ENCODE measurements around the gene YAE1. TPM values are rescaled to one million over a fixed set of nuclear protein-coding genes. Genes with fewer than 3 reads are reported as not detected.
"Not testable (repeated sequence)": the region's sequence is repeated elsewhere in the genome, so short reads cannot be mapped to it uniquely, and the experiment has no call there.

Gene YAE1
- total and polyA plus RNA-seq, 5 experiments from 2014 or later, result 10.9 to 37.6 (median 20.6) TPM

- Mint-ChIP-seq H3K36me3 (no peaks in the 10 kb centered on the region), H3K27ac (no peak overlapping the region), H3K27me3 (peaks cover 0 to 5% (median 2%) of the 10 kb centered on the region in 5 donors), H3K9me3 (no peaks in the 10 kb centered on the region), H3K4me1 (no peaks in the 10 kb centered on the region), H3K4me3 (no peak overlapping the region)
- POLR2A ChIA-PET, result no interaction called here
- no peak for ATAC-seq
- no peak for DNase-seq
Observed at GRCh38 chr7:39535064-39535463, 31.1 kb upstream of the YAE1 start.

GRCh38 chr7:39535720-39536119, 30.5 kb upstream of the YAE1 start:
- Mint-ChIP-seq H3K4me1 (no peaks in the 10 kb centered on the region), H3K36me3 (no peaks in the 10 kb centered on the region), H3K4me3 (no peak overlapping the region), H3K9me3 (no peaks in the 10 kb centered on the region), H3K27me3 (peaks cover 0 to 5% (median 2%) of the 10 kb centered on the region in 5 donors), H3K27ac (no peak overlapping the region)
- ATAC-seq, result no peak
- POLR2A ChIA-PET, result no interaction called here
- no peak for DNase-seq

GRCh38 chr7:39536951-39537350, 29.3 kb upstream of the YAE1 start:
- Mint-ChIP-seq H3K4me3 (no peak overlapping the region), H3K4me1 (no peaks in the 10 kb centered on the region), H3K27me3 (peaks cover 0 to 4% (median 0%) of the 10 kb centered on the region in 5 donors), H3K36me3 (no peaks in the 10 kb centered on the region), H3K27ac (no peak overlapping the region), H3K9me3 (no peaks in the 10 kb centered on the region)
- ATAC-seq, result no peak
- no peak for DNase-seq
- POLR2A ChIA-PET, result no interaction called here

GRCh38 chr7:39539816-39540215, 26.4 kb upstream of the YAE1 start:
- ATAC-seq (no peak), DNase-seq (no peak)
- Mint-ChIP-seq H3K27ac (no peak overlapping the region), H3K36me3 (no peaks in the 10 kb centered on the region), H3K4me1 (no peaks in the 10 kb centered on the region), H3K4me3 (no peak overlapping the region), H3K27me3 (peaks cover 0 to 2% (median 0%) of the 10 kb centered on the region in 5 donors), H3K9me3 (peaks cover 0 to under 1% (median 0%) of the 10 kb centered on the region in 9 donors)
- POLR2A ChIA-PET, result no interaction called here

GRCh38 chr7:39540320-39540719, 25.9 kb upstream of the YAE1 start:
- POLR2A ChIA-PET, result no interaction called here
- Mint-ChIP-seq H3K27me3 (peaks cover 0 to 2% (median 0%) of the 10 kb centered on the region in 5 donors), H3K9me3 (peaks cover 0 to 3% (median 0%) of the 10 kb centered on the region in 9 donors), H3K4me3 (no peak overlapping the region), H3K27ac (no peak overlapping the region), H3K4me1 (no peaks in the 10 kb centered on the region), H3K36me3 (no peaks in the 10 kb centered on the region)
- ATAC-seq (no peak), DNase-seq (no peak)

GRCh38 chr7:39541511-39541910, 24.7 kb upstream of the YAE1 start:
- H3K27me3 Mint-ChIP-seq, result peaks cover 0 to 2% (median 0%) of the 10 kb centered on the region in 5 donors
- H3K4me3 Mint-ChIP-seq, result no peak overlapping the region
- no peak overlapping the region for H3K27ac Mint-ChIP-seq
- peaks cover 0 to 9% (median 0%) of the 10 kb centered on the region in 9 donors for H3K9me3 Mint-ChIP-seq
- no peaks in the 10 kb centered on the region for H3K36me3 Mint-ChIP-seq
- POLR2A ChIA-PET, result no interaction called here
- no peak for DNase-seq
- H3K4me1 Mint-ChIP-seq, result no peaks in the 10 kb centered on the region
- ATAC-seq, result no peak

GRCh38 chr7:39544774-39545173, 21.4 kb upstream of the YAE1 start:
- Mint-ChIP-seq H3K9me3 (peaks cover 10 to 27% (median 17%) of the 10 kb centered on the region in 9 donors), H3K36me3 (peaks cover 0 to 17% (median 14%) of the 10 kb centered on the region in 3 donors)
- H3K4me3 Mint-ChIP-seq, H3K27ac Mint-ChIP-seq, H3K4me1 Mint-ChIP-seq, H3K27me3 Mint-ChIP-seq, ATAC-seq, DNase-seq, POLR2A ChIA-PET: not testable (repeated sequence)

- ATAC-seq, result no peak
- H3K27me3 Mint-ChIP-seq, result peaks cover 0 to 3% (median 2%) of the 10 kb centered on the region in 5 donors
- H3K9me3 Mint-ChIP-seq, result peaks cover 10 to 27% (median 17%) of the 10 kb centered on the region in 9 donors
- no peak overlapping the region for H3K4me3 Mint-ChIP-seq
- POLR2A ChIA-PET, result no interaction called here
- no peak for DNase-seq
- peaks cover 0 to 17% (median 14%) of the 10 kb centered on the region in 3 donors for H3K36me3 Mint-ChIP-seq
- H3K27ac Mint-ChIP-seq, result no peak overlapping the region
- H3K4me1 Mint-ChIP-seq, result no peaks in the 10 kb centered on the region
Observed at GRCh38 chr7:39547336-39547735, 18.9 kb upstream of the YAE1 start.

GRCh38 chr7:39550411-39550810, 15.8 kb upstream of the YAE1 start:
- peaks cover 10 to 24% (median 17%) of the 10 kb centered on the region in 9 donors for H3K9me3 Mint-ChIP-seq
- no peak for ATAC-seq
- H3K27me3 Mint-ChIP-seq, result peaks cover 0 to 15% (median 9%) of the 10 kb centered on the region in 5 donors
- DNase-seq, result no peak
- no peaks in the 10 kb centered on the region for H3K4me1 Mint-ChIP-seq
- no peak overlapping the region for H3K27ac Mint-ChIP-seq
- no peak overlapping the region for H3K4me3 Mint-ChIP-seq
- POLR2A ChIA-PET, result no interaction called here
- peaks cover 0 to 17% (median 14%) of the 10 kb centered on the region in 3 donors for H3K36me3 Mint-ChIP-seq

- Mint-ChIP-seq H3K4me1 (no peaks in the 10 kb centered on the region), H3K9me3 (peaks cover 0 to 4% (median 3%) of the 10 kb centered on the region in 9 donors), H3K27me3 (peaks cover 0 to 14% (median 12%) of the 10 kb centered on the region in 5 donors), H3K36me3 (peaks cover 0 to 2% (median 0%) of the 10 kb centered on the region in 3 donors), H3K4me3 (no peak overlapping the region), H3K27ac (no peak overlapping the region)
- POLR2A ChIA-PET, result no interaction called here
- DNase-seq (no peak), ATAC-seq (no peak)
Observed at GRCh38 chr7:39553436-39553835, 12.8 kb upstream of the YAE1 start.

- H3K4me1 Mint-ChIP-seq, result no peaks in the 10 kb centered on the region
- no peak overlapping the region for H3K27ac Mint-ChIP-seq
- POLR2A ChIA-PET, result no interaction called here
- no peaks in the 10 kb centered on the region for H3K9me3 Mint-ChIP-seq
- ATAC-seq (no peak), DNase-seq (no peak)
- H3K36me3 Mint-ChIP-seq, result no peaks in the 10 kb centered on the region
- no peak overlapping the region for H3K4me3 Mint-ChIP-seq
- H3K27me3 Mint-ChIP-seq, result peaks cover 0 to 14% (median 12%) of the 10 kb centered on the region in 5 donors
Observed at GRCh38 chr7:39554583-39555165, 11.5 kb upstream of the YAE1 start.

- Mint-ChIP-seq H3K27me3 (peaks cover 0 to 16% (median 10%) of the 10 kb centered on the region in 5 donors), H3K4me1 (no peaks in the 10 kb centered on the region), H3K9me3 (no peaks in the 10 kb centered on the region), H3K4me3 (no peak overlapping the region), H3K27ac (no peak overlapping the region), H3K36me3 (peaks cover 0 to 2% (median 0%) of the 10 kb centered on the region in 3 donors)
- POLR2A ChIA-PET, result no interaction called here
- no peak for ATAC-seq
- DNase-seq, result no peak
Observed at GRCh38 chr7:39557222-39557621, 9.0 kb upstream of the YAE1 start.

- no peak for DNase-seq
- ATAC-seq, result no peak
- POLR2A ChIA-PET, result no interaction called here
- Mint-ChIP-seq H3K36me3 (peaks cover 0 to 2% (median 0%) of the 10 kb centered on the region in 3 donors), H3K4me3 (no peak overlapping the region), H3K9me3 (no peaks in the 10 kb centered on the region), H3K4me1 (no peaks in the 10 kb centered on the region), H3K27me3 (peaks cover 0 to 16% (median 10%) of the 10 kb centered on the region in 5 donors), H3K27ac (no peak overlapping the region)
Observed at GRCh38 chr7:39557911-39558310, 8.3 kb upstream of the YAE1 start.

- POLR2A ChIA-PET, result no interaction called here
- ATAC-seq (no peak), DNase-seq (no peak)
- H3K9me3 Mint-ChIP-seq, result no peaks in the 10 kb centered on the region
- peaks cover 0 to 10% (median 0%) of the 10 kb centered on the region in 5 donors for H3K27me3 Mint-ChIP-seq
- H3K36me3 Mint-ChIP-seq, result peaks cover 0 to 2% (median 0%) of the 10 kb centered on the region in 3 donors
- no peak overlapping the region for H3K4me3 Mint-ChIP-seq
- peaks cover under 1 to 5% (median 2%) of the 10 kb centered on the region in 4 donors for H3K4me1 Mint-ChIP-seq
- no peak overlapping the region for H3K27ac Mint-ChIP-seq
Observed at GRCh38 chr7:39560408-39560807, 5.8 kb upstream of the YAE1 start.

Data from naive thymus-derived CD8-positive, alpha-beta T cell (primary cell).